HG03354 (cell line): ENCODE data around the gene MAGI1.
A peak's percentile ranks its signal among the peaks of the same experiment; 100 is the strongest.
"Not testable (repeated sequence)": the region's sequence is repeated elsewhere in the genome, so short reads cannot be mapped to it uniquely, and the experiment has no call there.

Source experiments
- ATAC-seq: cut with Tn5 transposase; IDR thresholded peaks from one replicate; pipeline ENCODE4 v1.9.1; 2021; ENCODE audit warnings: mild to moderate bottlenecking; ENCODE audit not compliant: unreplicated experiment, poor library complexity, severe bottlenecking

Gene MAGI1

DNA sequence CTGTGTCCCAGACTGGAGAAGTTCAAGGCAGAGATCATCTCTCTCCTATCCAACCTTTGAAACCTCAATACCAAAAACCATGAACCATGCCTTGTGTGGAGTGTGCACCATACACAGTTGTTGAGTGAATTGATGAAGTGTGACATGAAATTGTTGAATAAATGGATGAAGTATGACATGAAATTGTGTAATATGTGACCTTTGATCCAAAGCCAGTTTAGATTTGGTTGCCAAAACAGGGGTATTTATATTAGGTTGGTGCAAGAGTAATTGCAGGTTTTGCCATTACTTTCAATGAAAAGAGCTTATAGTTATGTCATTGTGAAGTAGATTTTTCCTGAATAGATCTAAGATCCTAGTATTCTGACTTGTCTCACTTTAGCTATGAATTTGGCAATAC is 3.1 kb upstream of the MAGI1 start:
- no peak for ATAC-seq

DNA sequence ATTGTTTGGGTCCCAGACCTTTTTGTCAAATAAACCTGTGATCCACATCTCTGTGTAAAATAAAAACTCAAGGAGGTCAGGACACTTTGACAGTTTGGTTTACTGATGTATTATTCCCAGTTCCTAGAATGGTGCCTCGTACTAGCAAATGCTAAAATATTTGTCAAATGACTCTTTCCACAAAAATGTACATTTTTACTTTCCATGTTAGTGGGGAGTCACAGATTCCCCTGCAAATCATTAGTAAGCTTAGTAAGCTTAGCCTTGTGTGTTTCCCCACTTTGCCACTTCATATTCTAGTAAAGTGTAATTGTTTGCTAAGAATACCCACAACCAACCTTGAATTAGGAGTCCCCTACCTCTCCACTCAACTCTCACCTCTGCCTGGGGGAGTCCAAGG is 2.4 kb upstream of the MAGI1 start:
- ATAC-seq, result no peak

DNA sequence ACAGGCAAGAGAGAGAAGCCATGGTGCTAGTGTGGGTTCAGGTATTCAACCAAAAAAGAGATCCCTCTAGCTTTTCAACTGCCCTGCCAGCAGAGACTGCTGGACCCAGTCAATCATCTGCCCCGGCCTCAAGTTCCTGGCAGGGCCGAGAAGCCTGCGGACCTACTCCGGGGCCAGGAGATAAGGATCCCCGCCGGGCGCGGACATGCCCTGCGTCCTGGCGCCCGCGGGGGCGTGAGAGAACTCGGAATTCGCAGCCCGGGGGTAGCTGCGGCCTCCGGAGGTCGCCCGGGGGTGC is 821 bp upstream of the MAGI1 start:
- ATAC-seq, result no peak

DNA sequence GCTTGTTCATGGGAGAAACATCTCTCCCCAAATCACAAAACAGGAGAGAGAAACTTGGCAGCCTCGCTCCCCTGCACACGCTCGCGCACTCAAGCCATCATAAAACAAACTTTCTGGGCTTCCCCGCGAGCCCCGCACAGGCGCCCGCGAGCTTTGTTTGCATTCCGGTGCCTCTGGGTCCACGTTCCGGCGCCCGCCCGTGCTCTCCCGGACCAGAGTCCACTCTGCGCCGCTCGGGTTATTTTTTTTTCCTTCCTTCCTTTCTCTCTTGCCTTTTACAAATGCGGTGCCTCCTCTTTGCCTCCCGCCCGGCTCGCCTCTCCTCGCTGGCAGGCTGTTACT is 363 bp downstream of the MAGI1 start:
- ATAC-seq, result peak; percentile 37

DNA sequence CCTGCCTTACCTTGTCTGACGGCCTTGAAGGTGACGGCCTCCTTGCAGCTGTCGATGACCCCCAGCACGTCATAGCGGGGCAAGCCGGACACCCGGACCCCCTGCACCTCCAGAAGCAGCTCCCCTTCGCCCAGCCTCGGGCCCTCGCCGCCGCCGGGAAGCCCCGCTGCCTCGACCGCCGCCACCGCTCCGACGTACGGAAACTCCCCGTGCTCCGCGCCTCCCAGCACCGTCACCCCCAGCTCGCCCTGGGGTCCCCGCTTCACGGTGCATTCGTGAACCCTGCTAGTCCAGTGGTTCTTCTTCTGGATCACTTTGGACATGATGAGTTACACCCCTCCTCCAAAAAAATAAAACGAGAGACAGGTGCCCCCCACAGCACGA is 740 bp downstream of the MAGI1 start:
- peak; percentile 23 for ATAC-seq

DNA sequence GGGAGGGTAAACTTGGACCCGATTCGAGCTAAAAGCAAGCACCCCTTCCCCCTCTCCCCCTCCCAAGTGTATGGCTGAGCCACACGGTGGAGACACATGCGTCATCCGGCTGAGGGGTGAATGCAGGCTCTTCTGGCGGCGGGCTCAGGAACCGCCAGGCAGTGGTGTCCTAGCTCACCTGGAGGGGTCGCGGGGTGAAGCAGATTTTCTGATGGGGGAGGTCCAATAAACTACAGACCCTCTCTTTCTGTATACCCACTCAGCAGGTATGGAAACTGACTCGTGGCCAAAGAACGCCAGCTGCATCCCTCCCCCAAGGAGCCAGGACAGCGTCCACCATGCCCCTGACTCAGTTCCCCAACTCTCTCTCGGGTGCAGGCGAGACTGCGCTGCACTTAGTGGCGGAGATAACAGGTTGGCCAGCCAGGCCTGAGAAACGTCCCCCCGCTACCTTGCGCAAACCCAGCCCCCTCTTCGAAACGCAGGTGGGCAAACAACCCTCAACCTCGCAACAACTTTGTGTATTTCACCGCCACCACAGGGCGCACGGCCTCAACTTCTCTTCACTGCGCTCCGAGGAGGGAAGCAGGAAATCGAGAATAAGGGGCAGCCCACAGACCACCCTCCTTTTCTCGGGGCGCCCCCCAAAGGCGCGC is 1.3 kb downstream of the MAGI1 start:
- ATAC-seq, result no peak

DNA sequence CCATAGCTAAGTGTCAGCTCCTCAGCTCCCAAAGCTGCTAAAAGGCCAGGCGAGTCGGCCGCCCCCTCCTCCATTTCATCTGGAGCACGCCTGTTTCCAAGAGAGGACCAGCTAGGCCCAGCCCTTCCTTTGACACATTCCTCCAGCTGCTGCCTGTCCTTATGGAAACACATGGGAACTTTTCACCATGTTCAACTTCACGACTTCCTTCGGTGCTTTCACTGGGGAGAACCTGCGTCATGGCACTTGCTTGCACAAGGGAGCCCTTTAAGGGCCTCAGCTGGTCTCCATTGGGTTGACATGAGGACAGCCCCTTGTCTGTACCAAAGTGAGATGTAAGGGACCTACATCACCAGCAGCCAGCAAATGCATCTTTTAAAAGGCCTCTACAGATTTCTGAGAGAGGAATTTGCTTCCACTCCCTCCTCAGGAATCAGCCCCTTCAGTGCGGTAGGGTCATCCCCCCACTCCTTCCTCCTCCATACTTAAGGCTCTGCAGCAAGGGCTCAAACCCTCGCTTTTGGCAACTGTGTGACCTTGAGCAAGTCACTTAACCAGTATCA is 2.1 kb downstream of the MAGI1 start:
- ATAC-seq, result no peak

DNA sequence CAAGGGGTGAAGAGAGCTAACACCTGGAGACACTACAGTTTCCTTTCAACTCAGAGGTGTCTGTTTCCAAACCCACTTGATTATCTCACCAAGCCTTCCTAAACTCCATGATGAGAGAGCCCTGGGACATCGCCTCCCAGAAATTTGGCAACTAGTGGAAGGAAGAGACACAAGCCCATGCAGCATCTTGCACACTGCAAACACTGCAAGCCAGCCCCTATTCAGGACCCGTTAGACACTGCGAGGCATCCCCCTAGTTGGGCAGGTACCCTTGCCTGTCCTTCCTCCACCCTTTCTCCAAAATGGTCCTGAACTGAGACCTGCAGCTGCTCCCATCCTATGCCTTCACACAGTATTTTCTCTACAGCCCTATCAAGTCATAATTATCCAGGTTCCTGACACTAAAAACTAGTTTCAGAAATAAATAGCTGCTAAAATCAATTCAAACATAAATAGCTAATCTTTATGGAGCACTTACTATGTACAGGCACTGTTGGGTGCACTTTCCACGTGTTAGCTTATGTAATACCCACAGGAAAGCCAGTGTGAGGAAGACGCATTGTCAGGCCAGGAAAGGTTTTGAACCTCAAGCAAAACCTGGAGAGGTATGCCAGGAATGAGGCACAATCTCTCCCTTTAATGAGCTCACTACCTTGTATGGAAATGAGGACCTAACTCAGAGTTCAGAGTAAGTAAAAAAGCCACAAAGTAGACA is 2.8 kb downstream of the MAGI1 start:
- ATAC-seq, result no peak

DNA sequence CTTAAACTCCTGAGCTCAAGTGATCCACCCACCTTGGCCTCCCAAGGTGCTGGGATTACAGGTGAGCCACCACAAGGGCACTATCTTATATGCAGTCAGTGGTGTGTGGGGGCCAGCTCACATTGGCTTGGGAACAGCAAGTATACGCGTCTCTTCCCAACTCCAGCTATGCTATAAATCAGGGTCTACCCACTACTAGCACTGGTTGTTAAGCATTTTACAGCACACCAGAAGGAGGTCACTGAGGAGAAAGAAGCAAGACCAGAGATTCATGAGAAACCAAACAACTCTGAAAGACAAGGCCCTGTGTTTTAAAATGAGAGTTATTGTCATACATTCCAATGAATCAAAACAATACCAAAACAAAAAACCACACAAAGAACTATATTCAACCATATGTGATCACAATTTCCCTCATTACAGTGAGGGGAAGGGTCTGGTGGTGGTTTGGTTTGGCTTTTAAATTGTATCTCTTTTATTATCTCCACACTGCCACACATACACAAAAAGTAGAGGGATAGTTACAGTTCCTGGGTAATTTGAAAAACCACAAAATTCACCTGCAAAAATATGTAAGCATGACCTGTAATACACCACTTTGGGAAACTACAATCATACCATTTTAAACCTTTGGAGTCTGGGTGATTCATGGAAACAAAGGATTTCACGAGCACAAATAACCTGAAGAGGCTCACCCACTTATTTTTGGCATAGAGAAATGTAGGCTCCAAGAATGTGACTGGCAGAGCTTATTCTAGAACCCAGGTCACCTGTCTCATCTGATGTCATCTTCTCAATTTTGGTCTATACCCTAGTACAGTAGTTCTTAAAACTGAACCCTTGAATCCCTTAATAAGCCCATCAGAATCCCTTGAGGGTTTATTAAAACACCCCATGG is 5.2 kb downstream of the MAGI1 start:
- ATAC-seq, result no peak

DNA sequence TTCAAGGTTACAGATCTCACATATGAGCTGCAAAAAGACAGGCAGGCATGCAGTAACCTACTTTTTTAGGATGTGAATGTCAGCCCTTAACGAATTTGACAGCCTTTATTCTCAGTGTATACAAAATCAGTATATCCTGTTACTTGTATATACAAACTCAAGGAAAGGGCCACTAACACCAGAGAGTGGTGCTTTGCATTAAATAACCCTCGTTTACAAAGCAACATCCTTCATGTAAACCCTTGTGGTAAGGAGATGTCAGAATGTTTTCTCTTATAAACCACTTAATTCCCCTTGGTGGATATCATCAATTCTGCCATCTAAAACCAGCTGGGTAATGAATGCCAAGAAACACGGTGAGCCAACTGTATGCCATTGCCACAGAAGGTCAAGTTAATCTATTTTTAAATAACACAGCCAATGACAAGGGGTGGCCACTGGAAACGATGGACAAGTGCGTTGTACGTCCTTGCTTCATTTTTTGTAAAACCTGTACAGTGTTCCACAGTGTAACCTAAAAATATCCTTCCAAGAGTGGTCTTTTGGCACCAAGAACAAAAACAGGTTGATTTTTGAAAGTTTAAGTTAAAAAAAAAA is 7.5 kb downstream of the MAGI1 start:
- ATAC-seq, result no peak

DNA sequence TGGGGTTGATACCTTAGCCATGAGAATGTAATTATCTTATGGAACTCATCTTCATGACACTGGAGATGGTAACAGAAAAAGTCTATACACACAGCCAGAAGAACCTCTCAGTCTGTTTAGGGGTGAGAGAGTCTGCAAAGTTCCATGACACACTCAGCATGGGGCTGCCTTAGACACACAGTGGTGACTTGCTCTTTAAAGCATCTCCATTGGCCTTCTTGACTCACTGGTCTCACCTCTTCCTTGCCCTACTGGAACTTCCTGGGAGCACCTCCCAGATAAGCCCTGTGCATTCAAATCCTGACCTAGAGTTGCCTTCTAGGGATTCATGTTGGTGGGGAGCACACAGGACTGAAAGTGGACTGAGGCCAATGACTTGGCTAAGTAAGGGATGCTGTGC is 9.3 kb downstream of the MAGI1 start:
- no peak for ATAC-seq

DNA sequence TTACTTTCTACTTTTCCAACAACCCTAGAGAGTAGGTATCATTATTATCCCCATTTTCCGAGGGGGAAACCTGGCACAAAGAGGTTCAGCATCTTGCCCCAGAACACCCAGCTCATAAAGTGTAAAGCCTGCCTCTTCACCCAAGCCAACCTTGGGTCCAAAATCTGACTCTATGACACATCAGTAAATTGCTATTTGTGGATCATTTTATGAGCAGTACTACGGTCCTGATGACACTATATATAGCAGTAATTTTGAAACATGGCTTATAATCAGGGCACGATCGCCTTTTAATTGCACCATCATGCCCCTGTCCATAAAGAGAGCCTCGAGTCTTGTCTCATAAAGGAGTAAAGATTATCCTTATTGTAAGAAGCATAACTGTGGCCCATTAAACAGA is 9.7 kb downstream of the MAGI1 start:
- no peak for ATAC-seq

DNA sequence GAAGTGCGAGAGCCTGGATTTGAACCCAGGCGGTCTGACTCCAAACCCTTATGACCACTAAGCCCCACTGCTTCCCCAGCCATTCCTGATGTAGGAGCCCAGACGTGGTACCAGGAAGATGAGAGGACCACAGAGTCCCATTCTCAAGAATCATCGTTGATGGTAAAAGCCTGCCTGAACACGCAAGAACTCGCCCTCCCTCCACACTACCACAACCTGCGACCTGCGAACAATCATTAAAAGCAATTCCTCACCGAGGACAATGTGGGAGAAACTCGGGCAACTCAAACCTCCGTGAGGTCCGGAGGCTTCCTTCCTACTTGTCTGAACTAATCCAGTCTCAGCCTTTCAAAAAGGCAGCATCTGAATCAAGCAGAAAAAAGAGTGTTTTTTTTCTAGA is 10.3 kb downstream of the MAGI1 start:
- no peak for ATAC-seq

DNA sequence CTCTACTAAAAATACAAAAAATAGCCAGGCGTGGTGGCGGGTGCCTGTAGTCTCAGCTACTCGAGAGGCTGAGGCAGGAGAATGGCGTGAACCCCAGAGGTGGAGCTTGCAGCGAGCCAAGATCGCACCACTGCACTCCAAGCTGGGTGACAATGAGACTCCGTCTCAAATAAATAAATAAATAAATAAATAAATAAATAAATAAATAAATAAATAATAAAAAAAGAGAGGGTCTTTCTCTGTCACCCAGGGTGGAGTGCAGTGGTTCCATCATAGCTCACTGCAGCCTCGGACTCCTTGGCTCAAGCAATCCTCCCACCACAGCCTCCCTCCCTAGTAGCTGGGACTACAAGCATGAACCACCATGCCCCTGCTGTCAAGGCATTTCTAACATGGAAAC is 11.6 kb downstream of the MAGI1 start:
- ATAC-seq, result not testable (repeated sequence)

DNA sequence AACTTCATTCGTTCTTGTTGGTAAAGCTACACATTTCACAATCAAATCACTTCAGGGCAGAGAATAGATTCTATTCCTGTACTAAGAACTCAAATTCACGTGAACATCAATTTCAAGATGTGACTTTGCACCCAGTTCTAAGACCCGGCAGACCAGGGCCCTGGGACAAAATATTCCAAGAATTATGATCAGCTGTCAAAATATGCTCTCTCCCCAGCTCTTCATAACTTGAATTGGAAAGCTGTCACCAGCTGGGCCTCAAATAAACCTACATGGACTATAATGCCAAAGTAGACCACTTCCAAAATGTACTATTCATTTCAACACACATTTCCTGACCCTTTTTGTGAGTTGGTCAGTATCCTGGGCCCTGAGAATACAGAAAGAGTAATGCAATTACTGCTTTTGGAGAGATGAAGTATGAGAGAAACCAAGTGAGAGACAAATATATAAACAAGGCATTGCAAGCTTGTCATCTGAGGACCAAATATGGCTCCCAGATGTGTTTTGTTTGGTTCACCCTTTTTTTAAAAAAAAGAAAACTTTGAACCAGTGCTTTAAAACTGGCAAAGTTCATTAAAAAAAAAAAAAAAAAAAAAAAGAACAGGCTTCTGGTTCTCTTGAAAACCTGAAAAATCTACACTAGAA is 14.9 kb downstream of the MAGI1 start:
- no peak for ATAC-seq

DNA sequence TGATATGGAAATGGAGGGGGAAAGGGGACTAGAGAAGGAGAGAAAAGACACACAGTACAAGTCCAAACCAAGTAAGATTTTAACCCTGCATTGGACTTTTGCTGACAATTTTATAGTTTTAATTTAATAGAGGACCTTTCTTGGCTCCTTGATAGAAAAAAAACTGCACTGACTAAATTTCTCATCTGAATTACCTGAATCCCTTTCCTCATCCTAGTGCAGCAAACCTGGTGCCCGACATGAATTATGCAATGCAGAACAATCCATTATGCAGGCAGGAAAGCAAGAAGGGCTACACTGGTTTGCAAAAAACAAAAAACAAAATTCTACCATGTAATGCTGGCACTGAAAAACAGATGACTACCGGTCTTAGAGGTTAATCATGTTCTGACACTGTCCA is 15.5 kb downstream of the MAGI1 start:
- ATAC-seq, result no peak

DNA sequence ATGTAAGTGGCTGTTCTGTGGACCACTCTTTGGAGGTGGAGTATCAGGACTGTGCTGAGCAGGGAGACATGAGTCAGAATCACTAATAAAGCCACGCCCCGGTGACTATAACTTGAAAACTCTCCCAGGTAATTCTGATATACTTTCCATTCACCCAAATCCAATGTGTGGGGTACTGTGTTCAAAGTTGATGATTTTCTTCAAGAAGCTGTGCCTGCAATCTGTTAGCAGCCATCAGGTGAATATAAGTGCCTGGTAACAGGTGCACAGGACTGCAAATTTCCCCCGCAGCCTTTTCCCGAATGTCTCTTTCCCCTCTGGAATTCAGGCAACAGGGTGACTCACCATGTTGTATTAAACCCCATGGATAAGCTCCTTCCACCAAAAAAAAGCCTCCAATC is 17.0 kb downstream of the MAGI1 start:
- ATAC-seq, result no peak

DNA sequence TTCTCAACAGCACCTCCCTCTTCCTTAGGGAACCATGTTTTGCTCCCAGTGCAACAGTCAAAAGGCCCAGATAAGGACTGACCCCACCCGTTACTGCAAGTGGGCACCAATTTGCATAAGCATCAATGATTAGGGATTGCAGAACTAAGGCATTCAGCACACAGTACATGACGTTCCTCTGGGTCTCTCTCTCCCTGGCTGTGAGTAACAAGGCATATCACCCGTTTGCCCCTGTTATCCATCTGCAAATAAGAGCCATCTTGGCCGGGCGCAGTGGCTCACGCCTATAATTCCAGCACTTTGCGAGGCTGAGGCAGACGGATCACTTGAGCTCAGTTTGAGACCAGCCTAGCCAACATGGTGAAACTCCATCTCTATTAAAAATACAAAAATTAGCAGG is 18.8 kb downstream of the MAGI1 start:
- no peak for ATAC-seq

DNA sequence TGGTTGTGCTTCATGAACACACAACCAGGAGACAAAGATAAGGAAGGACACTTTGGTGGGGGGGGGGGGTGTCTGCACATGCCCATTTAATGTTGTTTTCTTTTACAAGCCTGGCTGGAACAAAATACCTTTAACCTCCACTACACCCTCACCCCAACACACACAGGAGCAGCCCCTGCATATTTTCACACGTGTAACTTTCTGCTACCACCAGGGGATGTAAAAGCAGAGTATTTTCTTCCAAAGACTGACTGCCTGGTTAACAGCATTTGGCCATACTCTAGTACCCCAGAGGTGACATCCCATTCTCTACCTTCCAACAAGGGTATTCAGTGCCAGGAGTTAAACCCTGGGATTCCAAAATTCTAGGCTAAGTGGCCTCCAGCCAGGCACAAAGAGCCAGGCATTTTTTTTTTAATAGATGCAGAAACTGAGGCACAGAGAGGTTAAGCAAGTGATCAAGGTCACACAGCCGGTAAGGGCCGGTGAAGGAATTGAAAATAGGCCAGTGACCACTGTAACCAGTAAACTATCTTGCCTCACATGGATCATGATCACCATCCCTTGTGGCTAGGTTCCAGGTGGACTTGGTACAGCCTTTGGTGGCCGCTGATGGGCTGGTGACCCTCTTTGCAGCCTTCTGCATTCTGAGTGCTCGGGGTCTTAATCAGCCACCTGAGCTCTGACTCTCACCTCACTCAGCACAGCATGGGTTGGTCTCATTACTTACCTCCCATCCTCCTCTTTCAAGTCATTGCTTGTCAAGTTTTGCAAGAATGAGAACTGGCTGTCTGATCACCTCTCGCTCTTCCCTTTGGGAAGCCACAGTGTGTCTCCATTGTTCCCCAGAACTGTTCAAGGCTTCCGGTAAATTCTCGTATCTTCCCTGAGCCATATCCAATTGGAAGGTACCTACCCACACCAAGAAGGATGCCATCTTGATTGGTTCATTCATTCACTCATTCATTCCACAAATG is 20.4 kb downstream of the MAGI1 start:
- ATAC-seq, result no peak
